HG03521 (cell line): ENCODE data around the gene FBXW10.
"Not testable (repeated sequence)": the region's sequence is repeated elsewhere in the genome, so short reads cannot be mapped to it uniquely, and the experiment has no call there.

Experiments used
- ATAC-seq: cut with Tn5 transposase; IDR thresholded peaks from one replicate; pipeline ENCODE4 v1.9.1; 2021; ENCODE audit warnings: mild to moderate bottlenecking, moderate library complexity; ENCODE audit not compliant: unreplicated experiment

FBXW10 gene

GRCh38 chr17:18821430-18821829 is 77.6 kb downstream of the FBXW10 start:
- not testable (repeated sequence) for ATAC-seq

- ATAC-seq, result not testable (repeated sequence)
These were observed 83.8 kb downstream of the FBXW10 start for GRCh38 chr17:18827613-18828012.
